Measurements from ENCODE around the gene NDUFS7.

NDUFS7 gene

DNA sequence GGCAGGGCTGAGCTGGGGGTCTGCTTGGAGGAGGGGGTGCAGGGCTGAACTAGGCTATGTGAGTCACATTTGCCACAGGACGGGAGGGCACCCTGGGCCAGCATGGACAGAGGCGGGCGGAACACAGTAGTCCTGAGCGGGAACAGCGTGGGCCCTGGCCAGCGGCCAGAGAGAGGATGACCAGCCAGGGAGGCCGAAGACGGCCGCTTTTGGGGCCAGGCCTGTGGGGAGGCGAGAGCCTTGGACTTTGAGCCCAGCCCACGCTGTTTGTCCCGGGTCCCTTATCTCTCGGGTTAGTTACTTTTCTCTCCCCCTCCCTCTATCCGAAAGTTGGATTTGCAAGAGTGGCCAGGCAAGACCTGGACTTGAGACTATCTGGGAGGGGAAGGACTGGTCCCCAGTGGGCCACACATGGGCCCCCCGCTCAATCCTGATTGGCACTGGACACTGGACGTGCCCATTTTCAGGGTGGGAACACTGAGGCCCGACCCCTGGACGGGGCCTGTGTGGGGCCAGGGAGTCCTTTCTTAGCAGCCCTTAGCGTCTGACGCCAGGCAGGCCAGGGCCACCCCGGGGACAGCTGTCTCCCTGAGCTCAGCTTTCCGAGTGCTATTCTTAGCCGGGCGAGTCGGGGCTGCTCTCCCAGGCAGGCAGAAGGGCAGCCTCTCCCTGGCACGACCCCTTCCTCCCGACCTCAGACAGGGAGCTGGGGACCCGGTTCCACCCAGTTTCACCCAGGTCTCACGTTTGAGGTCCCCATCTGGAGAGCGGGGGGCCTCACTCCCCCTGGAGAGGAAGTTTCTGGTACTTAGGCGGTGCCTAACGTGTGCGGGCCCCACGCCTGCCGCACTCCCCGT is 16.8 kb downstream of the NDUFS7 start:
- no peak for DNase-seq (ENCODE audit: low read depth in 2 of 2)

DNA sequence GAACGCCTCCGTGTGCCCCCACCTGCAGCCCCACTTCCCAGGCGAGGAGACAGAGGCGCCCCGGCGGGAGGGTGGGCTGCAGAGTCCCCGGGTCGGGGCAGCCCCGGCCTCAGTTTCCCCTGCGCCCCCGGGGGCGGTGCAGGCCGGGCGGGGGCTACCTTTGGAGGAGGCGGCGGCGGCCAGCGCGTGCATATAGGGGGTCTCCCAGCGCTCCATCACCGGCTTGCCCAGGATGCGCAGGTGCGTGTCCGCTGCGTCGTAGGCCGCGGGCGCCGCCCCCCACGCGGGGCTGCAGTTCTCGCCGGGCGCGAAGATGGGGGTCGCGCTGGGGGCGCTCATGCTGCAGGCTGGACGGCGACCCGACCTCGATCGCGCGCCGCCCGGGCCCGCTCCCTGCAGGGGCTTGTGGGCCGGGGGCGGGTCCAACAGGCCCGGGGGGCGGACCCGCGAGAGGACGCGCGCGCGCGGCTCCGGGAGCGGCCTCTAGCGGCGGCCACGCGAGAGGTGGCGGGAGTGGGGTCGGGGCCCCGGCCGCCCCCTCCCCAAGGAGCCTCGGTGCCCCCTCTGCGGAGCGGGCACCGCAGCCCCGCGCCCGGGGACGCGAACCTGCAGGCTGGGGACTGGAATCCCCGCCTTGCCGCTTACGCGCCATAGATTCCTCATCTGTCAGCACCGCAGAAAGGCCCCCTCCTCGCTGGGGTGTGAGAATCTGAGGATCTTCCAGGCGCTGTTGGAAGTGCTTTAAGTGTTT is 17.6 kb downstream of the NDUFS7 start, which contains the start of gene GAMT:
Gene GAMT (minus strand): TSS at position 405 of the 751 bp plus-strand sequence. CDS start 66 bp downstream, at position 339.
- DNase-seq (ENCODE audit: low read depth in 2 of 2) = no peak

GRCh38 chr19:1401889-1402217 is 18.1 kb downstream of the NDUFS7 start:
- no peak for DNase-seq (ENCODE audit: low read depth in 2 of 2)

DNA sequence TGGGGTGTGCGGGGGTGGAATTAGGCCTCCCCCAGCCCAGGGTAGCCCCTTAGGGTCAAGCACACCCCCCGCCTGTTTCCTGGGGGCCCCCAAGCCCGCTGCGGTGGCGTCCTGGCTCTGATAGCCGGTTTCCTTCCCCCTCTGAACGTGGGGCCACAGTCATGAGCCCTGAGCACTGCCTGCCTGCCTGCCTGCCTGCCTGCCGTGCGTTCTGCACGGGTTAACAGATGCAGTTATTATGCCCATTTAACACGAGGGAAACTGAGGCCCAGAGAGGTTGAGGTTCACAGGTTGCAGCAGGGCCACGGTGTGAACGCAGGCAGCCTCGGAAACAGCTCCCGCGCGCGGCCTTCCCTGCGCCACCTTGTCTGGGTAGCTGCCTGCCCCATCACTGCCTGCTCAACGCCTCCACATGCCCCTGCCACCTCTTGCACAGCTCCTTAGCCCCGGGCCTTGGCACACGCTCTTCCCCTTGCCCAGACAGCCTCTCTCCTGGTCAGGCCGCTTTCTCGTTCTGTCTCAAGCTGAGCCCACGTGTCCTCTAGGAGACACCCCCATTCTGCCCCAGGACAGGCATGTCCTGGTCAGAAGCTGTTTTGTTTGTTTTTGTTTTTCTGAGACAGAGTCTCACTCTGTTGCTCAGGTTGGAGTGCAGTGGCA is 18.8 kb downstream of the NDUFS7 start:
- no peak for DNase-seq (ENCODE audit: low read depth in 2 of 2)

DNA sequence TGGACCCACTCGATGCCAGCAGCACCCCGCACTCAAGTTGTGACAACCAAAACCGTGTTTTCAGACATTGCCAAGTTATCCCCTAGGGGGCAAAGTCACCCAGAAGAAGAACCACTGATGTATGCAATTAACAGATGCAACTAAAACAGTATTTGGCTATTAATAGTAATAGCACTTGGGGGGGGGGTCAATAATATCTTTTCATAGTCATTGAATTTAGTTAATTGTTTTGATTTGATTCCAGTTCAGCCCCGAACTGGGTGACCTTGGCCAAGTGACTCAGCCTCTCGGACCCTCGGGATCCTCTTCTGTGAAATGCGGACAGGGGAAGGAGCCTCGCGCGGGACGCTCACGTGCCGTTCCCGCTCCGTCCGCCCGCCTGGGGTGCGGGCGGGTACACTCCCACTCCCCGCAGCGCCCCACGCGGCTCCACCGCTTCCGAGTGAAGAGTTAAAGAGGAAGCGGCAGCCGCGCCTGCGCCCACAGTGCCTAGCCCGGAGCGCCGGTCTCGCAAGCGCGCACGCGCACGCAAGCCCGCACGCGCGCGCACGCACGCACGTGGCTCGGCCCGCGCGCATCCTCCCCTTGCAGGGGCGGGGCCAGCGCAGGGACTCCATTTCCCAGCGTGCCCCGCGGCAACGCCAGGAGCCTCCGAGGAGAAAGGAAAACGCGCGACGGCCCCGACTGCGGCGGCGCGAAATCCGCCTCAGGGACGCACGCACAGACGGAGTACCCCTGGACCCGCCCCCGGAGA is 23.2 kb downstream of the NDUFS7 start:
- DNase-seq (ENCODE audit: low read depth in 2 of 2) = peak; percentile 98

GRCh38 chr19:1407528-1408299 is 24.0 kb downstream of the NDUFS7 start, which contains the start of gene DAZAP1:
Gene DAZAP1, plus strand, starts transcription at chr19:1407586. Its CDS starts 188 bp downstream, at chr19:1407774.
- no peak for DNase-seq (ENCODE audit: low read depth in 2 of 2)

GRCh38 chr19:1408300-1409203 is 24.8 kb downstream of the NDUFS7 start:
- no peak for DNase-seq (ENCODE audit: low read depth in 2 of 2)

DNA sequence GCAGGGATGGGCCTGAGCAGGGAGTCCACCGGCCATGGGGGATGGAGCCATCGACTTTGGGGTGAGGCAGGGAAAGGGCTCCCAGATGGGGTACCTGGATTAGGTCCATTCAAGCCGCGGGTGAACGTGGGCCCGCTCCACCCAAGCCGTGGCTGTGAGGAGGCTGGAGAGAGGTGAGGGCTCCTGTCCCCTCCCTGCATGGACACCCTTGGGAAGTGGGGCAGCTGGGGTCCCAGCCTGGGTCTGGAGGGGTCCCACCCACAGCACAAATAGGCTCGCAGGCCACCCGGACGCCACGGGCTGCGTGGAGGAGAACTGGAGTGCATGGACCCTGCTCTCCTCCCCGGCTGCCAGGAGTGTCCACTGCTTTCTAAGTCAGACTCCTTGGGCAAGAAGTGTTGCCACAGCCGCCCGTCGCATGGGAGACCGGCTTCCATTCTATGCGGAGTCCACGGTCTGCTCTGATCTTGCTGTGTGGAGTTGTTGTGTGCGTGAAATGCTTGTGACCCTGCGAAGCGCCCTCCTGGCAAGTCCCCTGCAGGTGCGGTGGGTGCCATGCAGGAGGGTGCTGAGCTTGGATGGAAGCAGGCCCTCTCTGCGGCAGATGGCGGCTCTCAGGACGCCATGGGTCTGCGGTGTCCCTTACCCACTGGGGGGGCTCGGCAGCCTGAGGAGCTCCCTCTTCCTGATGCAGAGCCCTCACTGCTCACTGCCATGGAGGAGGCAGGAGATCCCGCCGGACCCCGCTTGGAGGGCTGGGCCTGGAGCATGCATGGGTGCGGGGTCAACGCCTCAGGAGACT is 25.7 kb downstream of the NDUFS7 start:
- no peak for DNase-seq (ENCODE audit: low read depth in 2 of 2)

DNA sequence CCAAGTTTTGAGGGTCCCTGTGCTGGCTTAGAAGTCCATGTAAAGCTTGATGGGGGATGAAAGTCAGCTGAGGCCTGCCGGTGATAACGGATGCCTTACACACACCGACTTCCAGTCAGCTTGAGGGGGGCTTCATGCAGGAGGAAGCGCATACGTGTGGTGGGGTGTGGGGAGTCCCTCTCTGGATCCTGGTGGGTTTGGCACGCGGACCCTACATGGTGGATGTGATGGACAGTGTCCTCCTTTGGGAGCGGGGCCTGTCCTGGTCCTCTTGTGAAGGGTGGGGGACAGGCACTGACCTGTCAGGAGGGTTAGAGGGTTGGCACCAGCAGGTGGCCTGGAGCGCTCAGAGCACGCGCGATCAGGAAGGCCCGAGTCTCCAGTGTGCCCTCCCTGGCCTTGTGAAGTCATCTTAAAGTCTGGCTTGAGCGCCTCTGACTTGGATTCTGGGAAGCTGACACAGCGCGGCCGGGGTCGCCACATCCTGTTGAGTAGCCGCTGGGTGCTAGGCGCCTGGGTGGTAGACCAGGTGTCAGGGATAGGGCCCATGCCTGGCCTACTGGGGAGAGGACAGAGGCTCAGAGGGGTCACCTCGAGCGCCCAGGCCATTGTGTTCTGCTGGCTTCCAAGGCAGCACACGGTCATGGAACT is 26.6 kb downstream of the NDUFS7 start:
- no peak for DNase-seq (ENCODE audit: low read depth in 2 of 2)

GRCh38 chr19:1410789-1411188 is 27.1 kb downstream of the NDUFS7 start:
- DNase-seq (ENCODE audit: low read depth in 2 of 2) = no peak

GRCh38 chr19:1411255-1412191 is 27.8 kb downstream of the NDUFS7 start:
- no peak for DNase-seq (ENCODE audit: low read depth in 2 of 2)

DNA sequence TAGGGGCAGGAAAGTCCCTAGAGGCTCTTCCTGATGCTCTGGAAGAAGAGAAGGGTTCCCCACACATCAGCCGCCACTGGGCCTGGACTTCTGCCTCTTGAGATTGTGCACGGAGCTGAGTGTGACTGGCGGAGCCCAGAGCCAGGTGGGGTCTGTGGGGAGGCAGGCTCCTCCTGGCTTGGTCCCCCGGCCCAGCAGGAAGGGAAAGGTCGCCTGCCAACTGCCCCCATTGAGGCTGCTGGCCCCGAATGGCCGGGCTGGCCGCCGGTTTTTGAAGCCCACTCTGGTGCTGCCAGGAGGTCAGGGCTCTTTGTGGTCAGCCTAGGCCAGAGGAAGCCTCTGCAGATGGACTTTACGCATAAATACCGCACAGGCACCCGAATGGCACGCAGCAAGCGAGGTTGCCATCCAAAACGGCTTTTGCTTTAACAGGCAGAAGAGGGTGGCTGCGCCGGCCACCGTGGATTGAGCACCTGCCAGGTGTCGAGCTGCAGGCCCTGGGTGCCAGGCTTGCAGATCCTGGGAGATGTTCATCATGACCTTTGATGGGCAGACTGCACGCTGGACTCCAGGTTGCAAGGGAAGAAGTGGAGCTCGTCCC is 28.7 kb downstream of the NDUFS7 start:
- no peak for DNase-seq (ENCODE audit: low read depth in 2 of 2)

- no peak for DNase-seq (ENCODE audit: low read depth in 2 of 2)
Measured at GRCh38 chr19:1412995-1413800, 29.5 kb downstream of the NDUFS7 start.

DNA sequence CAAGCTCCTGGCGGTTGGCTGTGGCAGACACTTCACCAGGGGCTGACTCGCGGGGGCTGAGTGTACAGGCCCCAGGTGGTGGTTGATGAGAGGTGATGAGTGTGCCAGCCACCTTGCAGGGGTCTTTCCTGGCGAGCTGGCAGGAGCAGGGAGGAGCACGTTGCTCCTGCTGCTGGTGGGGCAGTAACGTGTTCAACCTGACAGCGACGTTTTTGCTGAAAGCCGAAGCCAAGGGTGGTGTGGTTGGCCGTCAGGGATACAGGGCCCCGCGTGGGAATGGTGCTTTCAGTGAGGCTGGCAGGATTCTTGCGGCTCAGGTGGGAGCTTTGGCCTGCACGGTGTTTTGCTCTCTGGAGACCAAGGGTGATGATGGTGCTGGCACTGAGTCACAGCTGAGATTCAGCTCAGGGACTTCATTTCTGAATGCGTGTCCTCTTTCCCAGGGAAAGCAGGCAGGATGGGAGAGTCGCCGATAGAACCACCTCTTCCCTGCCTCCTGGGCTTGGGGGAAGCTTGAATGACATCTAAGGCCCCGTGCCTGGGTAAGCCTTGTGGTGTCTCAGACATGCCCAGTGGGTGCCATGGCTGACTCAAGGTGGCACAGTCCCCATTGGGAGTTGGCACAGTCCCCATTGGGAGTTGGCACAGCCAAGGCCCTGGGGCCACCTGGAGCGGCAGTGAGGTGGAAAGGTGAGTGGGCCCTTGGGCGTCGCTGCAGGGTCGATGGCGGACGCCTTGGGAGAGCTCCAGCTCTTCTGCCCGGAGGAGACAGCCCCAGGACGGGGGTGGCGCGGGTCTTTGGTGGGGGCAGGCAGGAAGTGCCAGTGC is 32.5 kb downstream of the NDUFS7 start:
- DNase-seq (ENCODE audit: low read depth in 2 of 2) = no peak

GRCh38 chr19:1417145-1417544 is 33.4 kb downstream of the NDUFS7 start:
- no peak for DNase-seq (ENCODE audit: low read depth in 2 of 2)
